Measurements from ENCODE around the gene CLCNKB. TPM values are rescaled to one million over a fixed set of nuclear protein-coding genes. Genes with fewer than 3 reads are reported as not detected.

The CLCNKB gene
- total and polyA plus RNA-seq, 2 experiments from 2014 or later = 1.3 to 1.9 TPM

- no peak for TF ChIP-seq ZNF462 (CRISPR knock-in tag; IDR thresholded peaks at IDR 0.05)
- no peak for TF ChIP-seq REST (IDR thresholded peaks at IDR 0.05; ENCODE audit: unreplicated experiment)
- TF ChIP-seq ZNF331 (CRISPR knock-in tag; IDR thresholded peaks at IDR 0.05; ENCODE audit: low read depth) = no peak
Observed at GRCh38 chr1:16009030-16009460, 34.5 kb upstream of the CLCNKB start (continued).

GRCh38 chr1:16009678-16010077 is 33.9 kb upstream of the CLCNKB start:
- no peaks in the 10 kb centered on the region for H4K20me1 ChIP-seq (replicated peaks; ENCODE audit: insufficient read depth)
- no peaks in the 10 kb centered on the region for H3K9me2 ChIP-seq (ENCODE audit: insufficient read depth)
- Mint-ChIP-seq H3K36me3 (ENCODE audit: low read depth) (no peaks in the 10 kb centered on the region), H3K9me3 (no peaks in the 10 kb centered on the region), H3K4me1 (peaks cover 28% of the 10 kb centered on the region), H3K27me3 (ENCODE audit: insufficient read depth, low read depth, poor library complexity) (peaks cover 14% of the 10 kb centered on the region), H3K27ac (no peak overlapping the region), H3K4me3 (no peak overlapping the region)
- ATAC-seq (no peak), DNase-seq (ENCODE audit: low spot score) (no peak)
- no peak overlapping the region for H3K4me3 ChIP-seq
- no peak overlapping the region for H2AFZ ChIP-seq
- no peak overlapping the region for H3K27ac ChIP-seq (ENCODE audit: low read depth)
- no peaks in the 10 kb centered on the region for H3K79me2 ChIP-seq (replicated peaks; ENCODE audit: insufficient read depth)
- peaks cover 19% of the 10 kb centered on the region for H3K4me1 ChIP-seq (ENCODE audit: insufficient read depth)
- no peak overlapping the region for H3K4me2 ChIP-seq
- no peaks in the 10 kb centered on the region for H3K36me3 ChIP-seq (ENCODE audit: insufficient read depth)
- H3F3A ChIP-seq (replicated peaks; ENCODE audit: low read depth) = peaks cover 6% of the 10 kb centered on the region; the same call in 1 of the 2 replicates
- no peaks in the 10 kb centered on the region for H3K27me3 ChIP-seq (ENCODE audit: insufficient read depth)
- TF ChIP-seq JUNB (IDR thresholded peaks at IDR 0.05; ENCODE audit: unreplicated experiment) = no peak
- TF ChIP-seq CREB1 (CRISPR knock-in tag; IDR thresholded peaks at IDR 0.05; ENCODE audit: low read depth) = no peak
- TF ChIP-seq POLR2AphosphoS5 (IDR thresholded peaks at IDR 0.05; ENCODE audit: low read depth) = no peak
- TF ChIP-seq ETS1 (IDR thresholded peaks at IDR 0.05) = no peak
- no peak for TF ChIP-seq ZNF114 (CRISPR knock-in tag; IDR thresholded peaks at IDR 0.05)
- no peak for TF ChIP-seq ZNF331 (CRISPR knock-in tag; IDR thresholded peaks at IDR 0.05; ENCODE audit: low read depth)
- no peak for TF ChIP-seq NANOG (IDR thresholded peaks at IDR 0.05; ENCODE audit: borderline replicate concordance)
